ENCODE results near the gene NKX1-1.

The NKX1-1 gene

GRCh38 chr4:1409491-1410425, 3.5 kb upstream of the NKX1-1 start:
- peaks cover 95% of the 10 kb centered on the region for H3K27me3 ChIP-seq (ENCODE audit: control insufficient read depth, insufficient read depth, low read length, poor library complexity, severe bottlenecking)
- H3K9me3 ChIP-seq (ENCODE audit: control insufficient read depth, low read length) = no peaks in the 10 kb centered on the region
- 52 to 53% methylated on average over 27 of the region's 27 CpGs for WGBS, 2 experiments
- H3K4me1 ChIP-seq (ENCODE audit: control insufficient read depth, insufficient read depth, low read length) = no peaks in the 10 kb centered on the region
- H3K36me3 ChIP-seq (ENCODE audit: control insufficient read depth, insufficient read depth, low read length) = no peaks in the 10 kb centered on the region
- no peak overlapping the region for H3K27ac ChIP-seq (ENCODE audit: insufficient read depth, low read depth, low read length, poor library complexity, severe bottlenecking)
- H3K4me3 ChIP-seq (ENCODE audit: insufficient read depth, low read depth, low read length) = no peak overlapping the region

GRCh38 chr4:1409079-1409478, 2.8 kb upstream of the NKX1-1 start:
- WGBS, 2 experiments = 60 to 64% methylated on average over 14 of the region's 14 CpGs
- H3K4me3 ChIP-seq (ENCODE audit: insufficient read depth, low read depth, low read length) = no peak overlapping the region
- H3K9me3 ChIP-seq (ENCODE audit: control insufficient read depth, low read length) = no peaks in the 10 kb centered on the region
- no peaks in the 10 kb centered on the region for H3K4me1 ChIP-seq (ENCODE audit: control insufficient read depth, insufficient read depth, low read length)
- no peak overlapping the region for H3K27ac ChIP-seq (ENCODE audit: insufficient read depth, low read depth, low read length, poor library complexity, severe bottlenecking)
- peaks cover 100% of the 10 kb centered on the region for H3K27me3 ChIP-seq (ENCODE audit: control insufficient read depth, insufficient read depth, low read length, poor library complexity, severe bottlenecking)
- H3K36me3 ChIP-seq (ENCODE audit: control insufficient read depth, insufficient read depth, low read length) = no peaks in the 10 kb centered on the region

GRCh38 chr4:1408418-1408817, 2.2 kb upstream of the NKX1-1 start:
- Histone ChIP-seq H3K27ac (ENCODE audit: insufficient read depth, low read depth, low read length, poor library complexity, severe bottlenecking) (no peak overlapping the region), H3K4me3 (ENCODE audit: insufficient read depth, low read depth, low read length) (no peak overlapping the region), H3K9me3 (ENCODE audit: control insufficient read depth, low read length) (no peaks in the 10 kb centered on the region), H3K36me3 (ENCODE audit: control insufficient read depth, insufficient read depth, low read length) (no peaks in the 10 kb centered on the region), H3K27me3 (ENCODE audit: control insufficient read depth, insufficient read depth, low read length, poor library complexity, severe bottlenecking) (peaks cover 100% of the 10 kb centered on the region), H3K4me1 (ENCODE audit: control insufficient read depth, insufficient read depth, low read length) (no peaks in the 10 kb centered on the region)
- 20 to 22% methylated on average over 22 of the region's 22 CpGs for WGBS, 2 experiments

GRCh38 chr4:1407657-1408333, 1.6 kb upstream of the NKX1-1 start:
- 6 to 9% methylated on average over 49 to 51 of the region's 53 CpGs for WGBS, 2 experiments
- no peak overlapping the region for H3K4me3 ChIP-seq (ENCODE audit: insufficient read depth, low read depth, low read length)

GRCh38 chr4:1406981-1407656, 877 bp upstream of the NKX1-1 start:
- WGBS, 2 experiments = 14 to 16% methylated on average over 50 of the region's 50 CpGs
- Histone ChIP-seq H3K4me1 (ENCODE audit: control insufficient read depth, insufficient read depth, low read length) (no peaks in the 10 kb centered on the region), H3K27ac (ENCODE audit: insufficient read depth, low read depth, low read length, poor library complexity, severe bottlenecking) (no peak overlapping the region), H3K9me3 (ENCODE audit: control insufficient read depth, low read length) (no peaks in the 10 kb centered on the region), H3K4me3 (ENCODE audit: insufficient read depth, low read depth, low read length) (no peak overlapping the region), H3K27me3 (ENCODE audit: control insufficient read depth, insufficient read depth, low read length, poor library complexity, severe bottlenecking) (peaks cover 100% of the 10 kb centered on the region), H3K36me3 (ENCODE audit: control insufficient read depth, insufficient read depth, low read length) (no peaks in the 10 kb centered on the region)

More at GRCh38 chr4:1407657-1408333, 1.6 kb upstream of the NKX1-1 start:
- H3K27ac ChIP-seq (ENCODE audit: insufficient read depth, low read depth, low read length, poor library complexity, severe bottlenecking) = no peak overlapping the region
- no peaks in the 10 kb centered on the region for H3K9me3 ChIP-seq (ENCODE audit: control insufficient read depth, low read length)
- H3K27me3 ChIP-seq (ENCODE audit: control insufficient read depth, insufficient read depth, low read length, poor library complexity, severe bottlenecking) = peaks cover 100% of the 10 kb centered on the region
- H3K36me3 ChIP-seq (ENCODE audit: control insufficient read depth, insufficient read depth, low read length) = no peaks in the 10 kb centered on the region
- no peaks in the 10 kb centered on the region for H3K4me1 ChIP-seq (ENCODE audit: control insufficient read depth, insufficient read depth, low read length)

GRCh38 chr4:1405636-1406393, 427 bp downstream of the NKX1-1 start:
- no peaks in the 10 kb centered on the region for H3K36me3 ChIP-seq (ENCODE audit: control insufficient read depth, insufficient read depth, low read length)
- H3K9me3 ChIP-seq (ENCODE audit: control insufficient read depth, low read length) = no peaks in the 10 kb centered on the region
- no peak overlapping the region for H3K27ac ChIP-seq (ENCODE audit: insufficient read depth, low read depth, low read length, poor library complexity, severe bottlenecking)
- H3K27me3 ChIP-seq (ENCODE audit: control insufficient read depth, insufficient read depth, low read length, poor library complexity, severe bottlenecking) = peaks cover 100% of the 10 kb centered on the region
- H3K4me1 ChIP-seq (ENCODE audit: control insufficient read depth, insufficient read depth, low read length) = no peaks in the 10 kb centered on the region
- no peak overlapping the region for H3K4me3 ChIP-seq (ENCODE audit: insufficient read depth, low read depth, low read length)
- WGBS, 2 experiments = 11 to 12% methylated on average over 90 of the region's 90 CpGs

- Histone ChIP-seq H3K36me3 (ENCODE audit: control insufficient read depth, insufficient read depth, low read length) (no peaks in the 10 kb centered on the region), H3K9me3 (ENCODE audit: control insufficient read depth, low read length) (no peaks in the 10 kb centered on the region), H3K4me1 (ENCODE audit: control insufficient read depth, insufficient read depth, low read length) (no peaks in the 10 kb centered on the region), H3K4me3 (ENCODE audit: insufficient read depth, low read depth, low read length) (no peak overlapping the region), H3K27me3 (ENCODE audit: control insufficient read depth, insufficient read depth, low read length, poor library complexity, severe bottlenecking) (peaks cover 100% of the 10 kb centered on the region), H3K27ac (ENCODE audit: insufficient read depth, low read depth, low read length, poor library complexity, severe bottlenecking) (no peak overlapping the region)
- 17 to 19% methylated on average over 26 of the region's 26 CpGs for WGBS, 2 experiments
These were observed 997 bp downstream of the NKX1-1 start for GRCh38 chr4:1405254-1405635.

- H3K4me1 ChIP-seq (ENCODE audit: control insufficient read depth, insufficient read depth, low read length) = no peaks in the 10 kb centered on the region
- 11% methylated on average over 54 of the region's 54 CpGs for WGBS, 2 experiments
- H3K27ac ChIP-seq (ENCODE audit: insufficient read depth, low read depth, low read length, poor library complexity, severe bottlenecking) = no peak overlapping the region
- H3K36me3 ChIP-seq (ENCODE audit: control insufficient read depth, insufficient read depth, low read length) = no peaks in the 10 kb centered on the region
- H3K27me3 ChIP-seq (ENCODE audit: control insufficient read depth, insufficient read depth, low read length, poor library complexity, severe bottlenecking) = peaks cover 100% of the 10 kb centered on the region
- H3K4me3 ChIP-seq (ENCODE audit: insufficient read depth, low read depth, low read length) = no peak overlapping the region
- no peaks in the 10 kb centered on the region for H3K9me3 ChIP-seq (ENCODE audit: control insufficient read depth, low read length)
These were observed 1.5 kb downstream of the NKX1-1 start for GRCh38 chr4:1404573-1405253.
